HEK293 (cell line): ENCODE measurements around the gene MTF2.
A peak's percentile ranks its signal among the peaks of the same experiment; 100 is the strongest.

Experiments
- AEBP2 ChIP-seq: fragments of 450-650 bp; formaldehyde crosslinking; IDR thresholded peaks from 2 replicates; pipeline ENCODE4 v1.5.1; 2016; ENCODE audit warnings: missing biosample characterization, missing genetic modification characterization, borderline replicate concordance
- EGR2 ChIP-seq: fragments of 450-650 bp; formaldehyde crosslinking; IDR thresholded peaks from 2 replicates; pipeline ENCODE4 v1.5.1; 2016; ENCODE audit warnings: low read depth, missing biosample characterization, missing genetic modification characterization
- HOXD13 ChIP-seq: sonication (generic); formaldehyde crosslinking; IDR thresholded peaks from 2 replicates; pipeline ENCODE4 v1.8.0; 2022; ENCODE audit warnings: missing genetic modification reagents, borderline replicate concordance
- KLF16 ChIP-seq: fragments of 450-650 bp; formaldehyde crosslinking; IDR thresholded peaks from 2 replicates; pipeline ENCODE4 v1.5.1; 2017; ENCODE audit warnings: missing biosample characterization, missing genetic modification characterization
- KLF9 ChIP-seq: fragments of 450-650 bp; formaldehyde crosslinking; IDR thresholded peaks from 2 replicates; pipeline ENCODE4 v1.5.1; 2016; ENCODE audit warnings: missing biosample characterization, missing genetic modification characterization, low read depth
- PATZ1 ChIP-seq: fragments of 450-650 bp; formaldehyde crosslinking; IDR thresholded peaks from 2 replicates; pipeline ENCODE4 v1.5.1; 2016; ENCODE audit warnings: missing biosample characterization, missing genetic modification characterization
- PRDM1 ChIP-seq: fragments of 450-650 bp; formaldehyde crosslinking; IDR thresholded peaks from 2 replicates; pipeline ENCODE4; 2016; ENCODE audit warnings: missing biosample characterization, missing genetic modification characterization
- ZBTB11 ChIP-seq: fragments of 450-650 bp; formaldehyde crosslinking; conservative IDR thresholded peaks from 2 replicates; pipeline ENCODE4 v1.5.1; 2016; ENCODE audit warnings: low read depth, missing biosample characterization, missing genetic modification characterization
- ZFP3 ChIP-seq: fragments of 450-650 bp; formaldehyde crosslinking; IDR thresholded peaks from 2 replicates; pipeline ENCODE4 v1.5.1; 2016; ENCODE audit warnings: low read depth, missing biosample characterization, missing genetic modification characterization
- ZNF155 ChIP-seq: fragments of 450-650 bp; formaldehyde crosslinking; IDR thresholded peaks from 2 replicates; pipeline ENCODE4 v1.5.1; 2016; ENCODE audit warnings: missing biosample characterization, missing genetic modification characterization
- ZNF18 ChIP-seq: fragments of 450-650 bp; formaldehyde crosslinking; IDR thresholded peaks from 2 replicates; pipeline ENCODE4 v1.5.1; 2016; ENCODE audit warnings: missing biosample characterization, missing genetic modification characterization
- ZNF239 ChIP-seq: fragments of 450-650 bp; formaldehyde crosslinking; IDR thresholded peaks from 2 replicates; pipeline ENCODE4 v1.5.1; 2016; ENCODE audit warnings: missing biosample characterization, missing genetic modification characterization
- ZNF341 ChIP-seq: fragments of 450-650 bp; formaldehyde crosslinking; IDR thresholded peaks from 2 replicates; pipeline ENCODE4; 2016; ENCODE audit warnings: low read depth, missing biosample characterization, missing genetic modification characterization
- ZNF366 ChIP-seq: fragments of 450-650 bp; formaldehyde crosslinking; conservative IDR thresholded peaks from 2 replicates; pipeline ENCODE4 v1.5.1; 2016; ENCODE audit warnings: missing biosample characterization, missing genetic modification characterization
- ZNF398 ChIP-seq: fragments of 450-650 bp; formaldehyde crosslinking; IDR thresholded peaks from 2 replicates; pipeline ENCODE4 v1.5.1; 2017; ENCODE audit warnings: missing biosample characterization, missing genetic modification characterization
- ZNF488 ChIP-seq: fragments of 450-650 bp; formaldehyde crosslinking; IDR thresholded peaks from 2 replicates; pipeline ENCODE4 v1.5.1; 2016; ENCODE audit warnings: missing biosample characterization, missing genetic modification characterization
- ZNF660 ChIP-seq: fragments of 450-650 bp; IDR thresholded peaks from 2 replicates; pipeline ENCODE4 v1.5.1; 2018; ENCODE audit warnings: missing biosample characterization, mild to moderate bottlenecking, missing genetic modification characterization
- ZSCAN4 ChIP-seq: fragments of 450-650 bp; formaldehyde crosslinking; IDR thresholded peaks from 2 replicates; pipeline ENCODE4 v1.5.1; 2017; ENCODE audit warnings: missing biosample characterization, missing genetic modification characterization

Gene MTF2

GRCh38 chr1:93079685-93080141 lies 630 bp downstream of the MTF2 start (continued):
- TF ChIP-seq PATZ1: peak; percentile 92
- TF ChIP-seq AEBP2: no peak
- peak; percentile 74 for TF ChIP-seq EGR2 (tag by site-specific recombination)
- peak; percentile 96 for TF ChIP-seq PRDM1 (tag by site-specific recombination)
- no peak for TF ChIP-seq ZNF660 (tag by site-specific recombination)
- 0 out of 2 replicates have a peak, but pooled peaks have one; percentile 55 for TF ChIP-seq ZNF239 (tag by site-specific recombination)
- peak; percentile 23; the same call in 1 of the 2 replicates for TF ChIP-seq ZBTB11 (tag by site-specific recombination)
- peak; percentile 25; the same call in 1 of the 2 replicates for TF ChIP-seq KLF9
- TF ChIP-seq ZNF341 (tag by site-specific recombination): peak; percentile 77
- TF ChIP-seq ZNF155 (tag by site-specific recombination): no peak
- 0 out of 2 replicates have a peak, but pooled peaks have one; percentile 17 for TF ChIP-seq ZFP3 (tag by site-specific recombination)
- 0 out of 2 replicates have a peak, but pooled peaks have one; percentile 53 for TF ChIP-seq KLF16 (tag by site-specific recombination)
- no peak for TF ChIP-seq ZNF18 (tag by site-specific recombination)
- TF ChIP-seq ZNF488: peak; percentile 33; the same call in 1 of the 2 replicates
- TF ChIP-seq ZNF398 (tag by site-specific recombination): peak; percentile 64
- peak; percentile 70; the same call in 1 of the 2 replicates for TF ChIP-seq ZNF366
- no peak for TF ChIP-seq HOXD13 (CRISPR knock-in tag)
- TF ChIP-seq ZSCAN4 (tag by site-specific recombination): peak; percentile 82
